DOHH2 (cell line): ENCODE results near the gene HLA-DQB1.
"Not testable (repeated sequence)": the region's sequence is repeated elsewhere in the genome, so short reads cannot be mapped to it uniquely, and the experiment has no call there.

Experiments
- H3F3A ChIP-seq: fragments of 200-600 bp; sonication (generic), shearing (Covaris generic); 2 replicates; pipeline ENCODE4 v1.6.0; 2016; ENCODE audit warnings: antibody characterized with exemption, mild to moderate bottlenecking; ENCODE audit not compliant: control insufficient read depth, insufficient read depth
- H3K27ac ChIP-seq: fragments of 200-600 bp; sonication (generic); 2 replicates; pipeline ENCODE4 v1.5.1; 2014; ENCODE audit warnings: low read depth, mild to moderate bottlenecking, low read length, moderate library complexity
- H3K27me3 ChIP-seq: fragments of 200-600 bp; sonication (generic); 2 replicates; pipeline ENCODE4 v1.6.1; 2014; ENCODE audit warnings: mild to moderate bottlenecking, low read length, mixed read lengths; ENCODE audit not compliant: control insufficient read depth
- H3K36me3 ChIP-seq: fragments of 200-600 bp; sonication (generic); 2 replicates; pipeline ENCODE4 v1.6.1; 2014; ENCODE audit warnings: mild to moderate bottlenecking, low read length, moderate library complexity, mixed read lengths; ENCODE audit not compliant: control insufficient read depth
- H3K4me1 ChIP-seq: fragments of 200-600 bp; sonication (generic); 2 replicates; pipeline ENCODE4 v1.6.1; 2014; ENCODE audit warnings: mild to moderate bottlenecking, low read length, mixed read lengths; ENCODE audit not compliant: control insufficient read depth
- H3K4me2 ChIP-seq: fragments of 200-600 bp; sonication (generic); 2 replicates; pipeline ENCODE4 v1.6.0; 2014; ENCODE audit warnings: mild to moderate bottlenecking, low read length, moderate library complexity
- H3K4me3 ChIP-seq: fragments of 200-600 bp; sonication (generic); 2 replicates; pipeline ENCODE4 v1.5.1; 2014; ENCODE audit warnings: mild to moderate bottlenecking, low read length, mixed read lengths
- H3K79me2 ChIP-seq: fragments of 200-600 bp; sonication (generic); 2 replicates; pipeline ENCODE4 v1.6.1; 2014; ENCODE audit warnings: mild to moderate bottlenecking, low read length, mixed read lengths; ENCODE audit not compliant: control insufficient read depth
- H3K9me2 ChIP-seq: fragments of 200-600 bp; sonication (generic); replicated peaks from 2 replicates; pipeline ENCODE4 v1.6.1; 2014; ENCODE audit warnings: mild to moderate bottlenecking, low read length, mixed read lengths; ENCODE audit not compliant: control insufficient read depth
- H3K9me3 ChIP-seq: fragments of 200-600 bp; sonication (generic); 2 replicates; pipeline ENCODE4 v1.6.1; 2014; ENCODE audit warnings: antibody characterized with exemption, low read length, mixed read lengths; ENCODE audit not compliant: control insufficient read depth, insufficient read depth
- H4K20me1 ChIP-seq: fragments of 200-600 bp; sonication (generic); 2 replicates; pipeline ENCODE4 v1.6.0; 2014; ENCODE audit warnings: low read depth, mild to moderate bottlenecking, antibody characterized with exemption, low read length, moderate library complexity; ENCODE audit not compliant: control insufficient read depth, insufficient read depth
- CTCF ChIP-seq: fragments of 200-600 bp; sonication (generic); IDR thresholded peaks from one replicate; pipeline ENCODE4 v1.5.1; 2014; ENCODE audit warnings: antibody characterized with exemption, mild to moderate bottlenecking, low read depth, low read length; ENCODE audit not compliant: poor library complexity, severe bottlenecking
- EZH2phosphoT487 ChIP-seq: fragments of 200-600 bp; sonication (generic); IDR thresholded peaks from 2 replicates; pipeline ENCODE4 v1.6.1; 2017; ENCODE audit warnings: borderline replicate concordance, mild to moderate bottlenecking, antibody characterized with exemption, low read length, moderate library complexity, mixed read lengths

Gene HLA-DQB1

GRCh38 chr6:32684246-32684645 lies 17.8 kb upstream of the HLA-DQB1 start:
- Histone ChIP-seq H4K20me1 (no peaks in the 10 kb centered on the region), H3K9me3 (peaks cover 4% of the 10 kb centered on the region; the same call in 1 of the 2 replicates), H3F3A (peaks cover 3% of the 10 kb centered on the region; the same call in 1 of the 2 replicates), H3K27me3 (no peaks in the 10 kb centered on the region), H3K4me2 (no peak overlapping the region), H3K4me1 (peaks cover 63% of the 10 kb centered on the region), H3K79me2 (no peaks in the 10 kb centered on the region), H3K27ac (no peak overlapping the region), H3K9me2 (no peaks in the 10 kb centered on the region), H3K4me3 (no peak overlapping the region), H3K36me3 (no peaks in the 10 kb centered on the region)
- TF ChIP-seq EZH2phosphoT487: no peak
- TF ChIP-seq CTCF: no peak

DNA sequence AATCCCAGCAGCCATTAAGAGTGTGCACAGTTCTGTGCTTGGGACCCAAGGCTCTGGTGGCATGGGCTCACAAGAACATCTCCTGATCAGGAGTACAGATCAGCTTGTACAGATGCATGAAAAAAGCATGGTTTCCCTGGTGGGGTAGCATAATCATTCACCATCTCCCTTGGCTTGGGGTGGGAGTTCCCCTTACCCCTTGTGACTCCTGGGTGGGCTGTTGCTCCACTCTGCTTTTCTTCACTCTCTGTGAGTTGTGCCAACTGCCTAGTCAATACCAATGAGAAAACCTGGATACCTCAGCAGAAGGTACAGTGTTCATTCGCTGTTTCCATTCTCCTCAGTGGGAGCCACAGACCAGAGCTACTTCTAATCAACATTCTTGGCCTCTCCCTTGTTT lies 13.6 kb upstream of the HLA-DQB1 start:
- Histone ChIP-seq H4K20me1 (no peaks in the 10 kb centered on the region), H3K36me3 (no peaks in the 10 kb centered on the region; the same call in 1 of the 2 replicates), H3F3A (no peaks in the 10 kb centered on the region), H3K4me3 (no peak overlapping the region), H3K4me1 (peaks cover 30% of the 10 kb centered on the region), H3K79me2 (no peaks in the 10 kb centered on the region), H3K27ac (no peak overlapping the region), H3K9me3 (peaks cover 17% of the 10 kb centered on the region), H3K4me2 (no peak overlapping the region), H3K9me2 (no peaks in the 10 kb centered on the region), H3K27me3 (no peaks in the 10 kb centered on the region)
- TF ChIP-seq CTCF (no peak), EZH2phosphoT487 (no peak)

GRCh38 chr6:32679492-32679891 lies 13.0 kb upstream of the HLA-DQB1 start:
- no peak overlapping the region for H3K27ac ChIP-seq

GRCh38 chr6:32674123-32674522 lies 7.7 kb upstream of the HLA-DQB1 start:
- Histone ChIP-seq H3K9me3 (peaks cover 27% of the 10 kb centered on the region), H3K4me1 (peaks cover 11% of the 10 kb centered on the region)
- H4K20me1 ChIP-seq, H3K4me3 ChIP-seq, H3K36me3 ChIP-seq, H3F3A ChIP-seq, H3K4me2 ChIP-seq, H3K27ac ChIP-seq, H3K9me2 ChIP-seq, H3K27me3 ChIP-seq, H3K79me2 ChIP-seq: not testable (repeated sequence)

More at GRCh38 chr6:32679492-32679891, 13.0 kb upstream of the HLA-DQB1 start:
- Histone ChIP-seq H3F3A (no peaks in the 10 kb centered on the region), H3K79me2 (no peaks in the 10 kb centered on the region), H3K36me3 (no peaks in the 10 kb centered on the region; the same call in 1 of the 2 replicates), H4K20me1 (no peaks in the 10 kb centered on the region), H3K9me3 (peaks cover 19% of the 10 kb centered on the region), H3K4me3 (no peak overlapping the region), H3K9me2 (no peaks in the 10 kb centered on the region), H3K27me3 (no peaks in the 10 kb centered on the region), H3K4me2 (no peak overlapping the region), H3K4me1 (peaks cover 24% of the 10 kb centered on the region)
- TF ChIP-seq CTCF: no peak
- no peak for TF ChIP-seq EZH2phosphoT487

GRCh38 chr6:32671908-32672307 lies 5.5 kb upstream of the HLA-DQB1 start:
- H4K20me1 ChIP-seq, H3K36me3 ChIP-seq, H3K4me3 ChIP-seq, H3F3A ChIP-seq, H3K27me3 ChIP-seq, H3K9me2 ChIP-seq, H3K27ac ChIP-seq, H3K79me2 ChIP-seq, H3K4me2 ChIP-seq: not testable (repeated sequence)
- Histone ChIP-seq H3K4me1 (peaks cover 34% of the 10 kb centered on the region), H3K9me3 (peaks cover 19% of the 10 kb centered on the region)
